Subcutaneous adipose tissue (tissue), 4 donors: ENCODE data around the gene PHC3. TPM values are rescaled to one million over a fixed set of nuclear protein-coding genes. Genes with fewer than 3 reads are reported as not detected.

Experiments
- CTCF ChIP-seq: fragments of 450-650 bp; IDR thresholded peaks from one replicate; pipeline ENCODE4 v1.5.1; 2016; ENCODE audit warnings: low read depth, mild to moderate bottlenecking, control low read depth, antibody characterized with exemption, moderate library complexity
- total RNA-seq, 4 donors: library from RNA; depleted of rRNA; stranded (reverse); fragments of >200 nt; gene quantifications; one replicate each; pipeline ENCODE4 v1.1.0, GENCODE V29; 2016

The PHC3 gene
- total RNA-seq, 4 donors from 2014 or later = 57.1 to 89.7 (median 62.1) TPM

GRCh38 chr3:170220871-170221270 is 39.3 kb upstream of the PHC3 start:
- TF ChIP-seq CTCF = no peak

- TF ChIP-seq CTCF = no peak
Measured at GRCh38 chr3:170219850-170220249, 38.3 kb upstream of the PHC3 start.

- TF ChIP-seq CTCF = no peak
Measured at GRCh38 chr3:170211668-170212067, 30.1 kb upstream of the PHC3 start.

- no peak for TF ChIP-seq CTCF
Measured at GRCh38 chr3:170207717-170208116, 26.2 kb upstream of the PHC3 start.

GRCh38 chr3:170205302-170205701 is 23.8 kb upstream of the PHC3 start:
- no peak for TF ChIP-seq CTCF

- TF ChIP-seq CTCF = no peak
Measured at GRCh38 chr3:170204509-170204908, 23.0 kb upstream of the PHC3 start.

- no peak for TF ChIP-seq CTCF
Measured at GRCh38 chr3:170204023-170204472, 22.5 kb upstream of the PHC3 start.
